ENCODE data around the gene C12orf57. TPM values are rescaled to one million over a fixed set of nuclear protein-coding genes. Genes with fewer than 3 reads are reported as not detected.

The C12orf57 gene
- total RNA-seq, 1 experiment from 2014 or later, result 111 TPM

- H3K4me3 Mint-ChIP-seq (ENCODE audit: unreplicated experiment), result peak overlapping the region; percentile 45
- BruUV-seq (replicated peaks), result no TSS peak
- peaks cover 36% of the 10 kb centered on the region for H3K36me3 Mint-ChIP-seq (ENCODE audit: insufficient read depth, unreplicated experiment)
- H3K9me3 Mint-ChIP-seq (ENCODE audit: unreplicated experiment), result no peaks in the 10 kb centered on the region
- intact Hi-C loops (cut with micrococcal nuclease; ENCODE audit: unreplicated experiment), result loop anchor here (5.0 kb wide), 1 partner anchor 132 kb away; the partner anchor contains the start of gene C1R
- no peak for DNase-seq
- Histone ChIP-seq H3K9me3 (no peaks in the 10 kb centered on the region), H3K4me3 (ENCODE audit: low read depth, low read length) (no peak overlapping the region), H3K36me3 (ENCODE audit: control insufficient read depth, insufficient read depth, low read length) (no peaks in the 10 kb centered on the region), H3K4me1 (peaks cover 28% of the 10 kb centered on the region), H3K27me3 (replicated peaks; ENCODE audit: control insufficient read depth, insufficient read depth, low read length) (no peaks in the 10 kb centered on the region)
- H3K27me3 Mint-ChIP-seq (ENCODE audit: insufficient read depth, unreplicated experiment), result no peaks in the 10 kb centered on the region
- H3K4me1 Mint-ChIP-seq (ENCODE audit: low read depth, unreplicated experiment), result peaks cover 21% of the 10 kb centered on the region
- H3K27ac Mint-ChIP-seq (ENCODE audit: unreplicated experiment), result peak overlapping the region; percentile 93
- TF ChIP-seq CTCF (IDR thresholded peaks at IDR 0.05; ENCODE audit: insufficient read depth in 1 of 2, low read depth in 1 of 2, low read length in 1 of 2, severe bottlenecking in 1 of 2, unreplicated experiment in 1 of 2), result no peak
- POLR2A ChIA-PET, result interaction anchor here (9.3 kb wide), 1 partner anchor 15 kb away, joined by 237 read pairs; the partner anchor contains the start of genes C12orf57 and RNU7-1
- CTCF ChIA-PET, result interaction anchor here (0.7 to 8.6 kb wide), 5 partner anchors 11 to 91 kb away, joined by 3 to 241 read pairs (median 8); partner anchors contain the start of genes C12orf57, RNU7-1 and SPSB2
Measured at GRCh38 chr12:6959805-6960592, 16.2 kb downstream of the C12orf57 start.

- Mint-ChIP-seq H3K4me1 (ENCODE audit: low read depth, unreplicated experiment) (peaks cover 28% of the 10 kb centered on the region), H3K27ac (ENCODE audit: unreplicated experiment) (peak overlapping the region; percentile 93), H3K27me3 (ENCODE audit: insufficient read depth, unreplicated experiment) (no peaks in the 10 kb centered on the region), H3K36me3 (ENCODE audit: insufficient read depth, unreplicated experiment) (peaks cover 43% of the 10 kb centered on the region), H3K9me3 (ENCODE audit: unreplicated experiment) (no peaks in the 10 kb centered on the region), H3K4me3 (ENCODE audit: unreplicated experiment) (peak overlapping the region; percentile 45)
- intact Hi-C loops (cut with micrococcal nuclease; ENCODE audit: unreplicated experiment), result loop anchor here (5.0 kb wide), 1 partner anchor 132 kb away; the partner anchor contains the start of gene C1R
- Histone ChIP-seq H3K9me3 (no peaks in the 10 kb centered on the region), H3K36me3 (ENCODE audit: control insufficient read depth, insufficient read depth, low read length) (0 out of 2 replicates have a peak, but pooled peaks cover under 1% of the 10 kb centered on the region), H3K4me1 (peaks cover 35% of the 10 kb centered on the region), H3K27me3 (replicated peaks; ENCODE audit: control insufficient read depth, insufficient read depth, low read length) (no peaks in the 10 kb centered on the region), H3K4me3 (ENCODE audit: low read depth, low read length) (no peak overlapping the region)
- no peak for DNase-seq
- no TSS peak for BruUV-seq (replicated peaks)
- ChIA-PET POLR2A (interaction anchor here (0.5 to 9.3 kb wide), 3 partner anchors 15 to 148 kb away, joined by 3 to 237 read pairs (median 3); partner anchors contain the start of genes C12orf57 and RNU7-1), CTCF (interaction anchor here (0.7 to 8.6 kb wide), 5 partner anchors 11 to 91 kb away, joined by 3 to 241 read pairs (median 8); partner anchors contain the start of genes C12orf57, RNU7-1 and SPSB2)
- TF ChIP-seq CTCF (IDR thresholded peaks at IDR 0.05; ENCODE audit: insufficient read depth in 1 of 2, low read depth in 1 of 2, low read length in 1 of 2, severe bottlenecking in 1 of 2, unreplicated experiment in 1 of 2), result peak in 1 of 2 experiments; percentile 35
Measured at GRCh38 chr12:6960593-6961277, 16.9 kb downstream of the C12orf57 start.

GRCh38 chr12:6961278-6961694 lies 17.5 kb downstream of the C12orf57 start:
- Mint-ChIP-seq H3K9me3 (ENCODE audit: unreplicated experiment) (no peaks in the 10 kb centered on the region), H3K36me3 (ENCODE audit: insufficient read depth, unreplicated experiment) (peaks cover 48% of the 10 kb centered on the region), H3K27ac (ENCODE audit: unreplicated experiment) (peak overlapping the region; percentile 93), H3K4me1 (ENCODE audit: low read depth, unreplicated experiment) (peaks cover 28% of the 10 kb centered on the region), H3K27me3 (ENCODE audit: insufficient read depth, unreplicated experiment) (no peaks in the 10 kb centered on the region), H3K4me3 (ENCODE audit: unreplicated experiment) (peak overlapping the region; percentile 81)
- no TSS peak for BruUV-seq (replicated peaks)
- peak in 1 of 2 experiments; percentile 54 for DNase-seq
- H3K27me3 ChIP-seq (replicated peaks; ENCODE audit: control insufficient read depth, insufficient read depth, low read length), result no peaks in the 10 kb centered on the region
- peak overlapping the region; percentile 64 for H3K4me3 ChIP-seq (ENCODE audit: low read depth, low read length)
- H3K4me1 ChIP-seq, result peaks cover 35% of the 10 kb centered on the region
- ChIA-PET CTCF (interaction anchor here (0.6 to 8.6 kb wide), 11 partner anchors 16 to 147 kb away, joined by 3 to 241 read pairs (median 3); partner anchors contain the start of genes C12orf57, LPCAT3, RNU7-1 and SPSB2), POLR2A (interaction anchor here (0.5 to 9.3 kb wide), 6 partner anchors 16 to 147 kb away, joined by 3 to 237 read pairs (median 4); partner anchors contain the start of genes C12orf57, LPCAT3 and RNU7-1)
- TF ChIP-seq CTCF (IDR thresholded peaks at IDR 0.05; ENCODE audit: insufficient read depth in 1 of 2, low read depth in 1 of 2, low read length in 1 of 2, severe bottlenecking in 1 of 2, unreplicated experiment in 1 of 2), result no peak
- intact Hi-C loops (cut with micrococcal nuclease; ENCODE audit: unreplicated experiment), result loop anchor here (5.0 kb wide), 1 partner anchor 131 kb away; the partner anchor contains the start of gene C1R
- no peaks in the 10 kb centered on the region for H3K9me3 ChIP-seq
- peaks cover 4% of the 10 kb centered on the region; the same call in 1 of the 2 replicates for H3K36me3 ChIP-seq (ENCODE audit: control insufficient read depth, insufficient read depth, low read length)

All from Caco-2 (cell line).